Measurements from ENCODE around the gene KCNAB2. TPM values are rescaled to one million over a fixed set of nuclear protein-coding genes. Genes with fewer than 3 reads are reported as not detected.
"Not testable (repeated sequence)": the region's sequence is repeated elsewhere in the genome, so short reads cannot be mapped to it uniquely, and the experiment has no call there.

The KCNAB2 gene
- total RNA-seq, 1 donor from 2014 or later, result 261 TPM

DNA sequence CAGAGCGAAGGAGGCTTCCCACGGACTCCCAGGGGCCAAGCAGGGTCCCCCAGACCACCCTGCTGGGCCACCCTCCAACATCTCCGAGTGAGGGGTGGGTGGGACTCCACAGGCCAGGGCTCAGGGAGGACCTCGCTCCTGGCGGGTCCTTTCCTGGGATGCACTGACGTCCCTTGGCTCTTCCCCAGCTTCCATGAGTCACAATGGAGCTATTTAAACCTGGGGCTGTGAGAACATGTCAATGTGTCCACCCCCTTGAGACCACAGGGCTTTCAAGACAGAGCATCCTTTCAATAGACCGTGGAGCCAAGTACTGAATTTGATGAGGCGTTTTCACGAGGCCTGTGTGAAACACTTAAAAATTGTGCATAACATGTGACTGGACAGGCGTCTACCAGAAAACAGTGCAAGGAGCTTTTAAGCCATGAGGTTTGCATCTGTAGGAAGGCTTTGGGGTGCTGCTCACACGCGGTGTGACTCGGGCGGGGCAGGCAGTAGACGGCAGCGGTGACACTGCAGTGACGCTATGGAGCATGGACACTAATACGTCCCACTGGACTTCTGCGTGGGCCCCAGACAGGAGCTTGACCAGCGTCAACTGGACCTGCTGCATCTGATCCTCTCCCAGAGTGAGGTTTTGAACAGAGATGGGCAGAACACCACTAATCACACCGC is 29.4 kb upstream of the KCNAB2 start:
- Mint-ChIP-seq H3K36me3 (ENCODE audit: low read depth) (peaks cover 41% of the 10 kb centered on the region), H3K27me3 (no peaks in the 10 kb centered on the region), H3K27ac (no peak overlapping the region), H3K9me3 (no peaks in the 10 kb centered on the region), H3K4me3 (no peak overlapping the region), H3K4me1 (peaks cover 2% of the 10 kb centered on the region)
- intact Hi-C loops (cut with micrococcal nuclease), result no loop called here
- DNase-seq, result no peak

GRCh38 chr1:6017654-6018053 is 28.0 kb upstream of the KCNAB2 start:
- intact Hi-C loops (cut with micrococcal nuclease); H3K27ac Mint-ChIP-seq; DNase-seq; H3K27me3 Mint-ChIP-seq; H3K4me3 Mint-ChIP-seq; H3K4me1 Mint-ChIP-seq; H3K9me3 Mint-ChIP-seq: not testable (repeated sequence)
- H3K36me3 Mint-ChIP-seq (ENCODE audit: low read depth), result peaks cover 35% of the 10 kb centered on the region

- Mint-ChIP-seq H3K27ac (no peak overlapping the region), H3K4me1 (peaks cover 1% of the 10 kb centered on the region), H3K27me3 (no peaks in the 10 kb centered on the region), H3K4me3 (no peak overlapping the region), H3K9me3 (no peaks in the 10 kb centered on the region), H3K36me3 (ENCODE audit: low read depth) (peaks cover 25% of the 10 kb centered on the region)
- DNase-seq, result no peak
- intact Hi-C loops (cut with micrococcal nuclease), result no loop called here
Measured at GRCh38 chr1:6019166-6019845, 26.4 kb upstream of the KCNAB2 start.

GRCh38 chr1:6022193-6022592 is 23.5 kb upstream of the KCNAB2 start:
- Mint-ChIP-seq H3K4me3 (no peak overlapping the region), H3K27ac (no peak overlapping the region)
- DNase-seq, result no peak

GRCh38 chr1:6023346-6023745 is 22.3 kb upstream of the KCNAB2 start:
- intact Hi-C loops (cut with micrococcal nuclease), result loop anchor here (10.0 kb wide), 1 partner anchor 211 kb away; the partner anchor contains the start of gene ICMT
- no peak overlapping the region for H3K27ac Mint-ChIP-seq
- DNase-seq, result no peak
- H3K4me1 Mint-ChIP-seq, result peaks cover 18% of the 10 kb centered on the region
- no peaks in the 10 kb centered on the region for H3K9me3 Mint-ChIP-seq
- peaks cover 32% of the 10 kb centered on the region for H3K36me3 Mint-ChIP-seq (ENCODE audit: low read depth)
- no peak overlapping the region for H3K4me3 Mint-ChIP-seq
- no peaks in the 10 kb centered on the region for H3K27me3 Mint-ChIP-seq

More at GRCh38 chr1:6022193-6022592, 23.5 kb upstream of the KCNAB2 start:
- H3K36me3 Mint-ChIP-seq (ENCODE audit: low read depth), result peaks cover 23% of the 10 kb centered on the region
- no peaks in the 10 kb centered on the region for H3K27me3 Mint-ChIP-seq
- no peaks in the 10 kb centered on the region for H3K9me3 Mint-ChIP-seq
- H3K4me1 Mint-ChIP-seq, result peaks cover 8% of the 10 kb centered on the region
- intact Hi-C loops (cut with micrococcal nuclease), result loop anchor here (10.0 kb wide), 1 partner anchor 213 kb away; the partner anchor contains the start of gene ICMT

DNA sequence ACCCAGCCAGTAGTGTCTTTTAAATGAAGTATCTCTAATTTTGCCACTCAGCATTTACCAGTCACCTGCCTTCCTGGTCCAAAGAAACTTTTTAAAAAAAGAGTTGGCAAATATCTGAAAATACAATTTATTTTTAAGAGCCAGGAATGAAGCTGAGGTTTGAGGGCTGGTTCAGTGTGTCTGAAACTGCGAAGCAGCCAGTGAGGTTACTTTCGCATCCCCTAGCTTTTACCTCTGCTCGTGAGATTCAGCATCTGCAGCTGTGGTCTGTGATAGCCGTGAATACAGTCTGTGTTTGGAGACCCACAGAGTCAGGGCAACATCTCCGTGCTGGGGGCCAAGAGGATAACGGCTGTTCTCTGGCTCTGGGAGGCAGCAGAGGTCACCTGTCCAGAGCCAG is 21.3 kb upstream of the KCNAB2 start:
- no peak for DNase-seq
- Mint-ChIP-seq H3K9me3 (no peaks in the 10 kb centered on the region), H3K27me3 (no peaks in the 10 kb centered on the region), H3K36me3 (ENCODE audit: low read depth) (peaks cover 38% of the 10 kb centered on the region), H3K4me1 (peaks cover 25% of the 10 kb centered on the region), H3K4me3 (no peak overlapping the region), H3K27ac (no peak overlapping the region)
- intact Hi-C loops (cut with micrococcal nuclease), result loop anchor here (10.0 kb wide), 1 partner anchor 210 kb away; the partner anchor contains the start of gene ICMT

DNA sequence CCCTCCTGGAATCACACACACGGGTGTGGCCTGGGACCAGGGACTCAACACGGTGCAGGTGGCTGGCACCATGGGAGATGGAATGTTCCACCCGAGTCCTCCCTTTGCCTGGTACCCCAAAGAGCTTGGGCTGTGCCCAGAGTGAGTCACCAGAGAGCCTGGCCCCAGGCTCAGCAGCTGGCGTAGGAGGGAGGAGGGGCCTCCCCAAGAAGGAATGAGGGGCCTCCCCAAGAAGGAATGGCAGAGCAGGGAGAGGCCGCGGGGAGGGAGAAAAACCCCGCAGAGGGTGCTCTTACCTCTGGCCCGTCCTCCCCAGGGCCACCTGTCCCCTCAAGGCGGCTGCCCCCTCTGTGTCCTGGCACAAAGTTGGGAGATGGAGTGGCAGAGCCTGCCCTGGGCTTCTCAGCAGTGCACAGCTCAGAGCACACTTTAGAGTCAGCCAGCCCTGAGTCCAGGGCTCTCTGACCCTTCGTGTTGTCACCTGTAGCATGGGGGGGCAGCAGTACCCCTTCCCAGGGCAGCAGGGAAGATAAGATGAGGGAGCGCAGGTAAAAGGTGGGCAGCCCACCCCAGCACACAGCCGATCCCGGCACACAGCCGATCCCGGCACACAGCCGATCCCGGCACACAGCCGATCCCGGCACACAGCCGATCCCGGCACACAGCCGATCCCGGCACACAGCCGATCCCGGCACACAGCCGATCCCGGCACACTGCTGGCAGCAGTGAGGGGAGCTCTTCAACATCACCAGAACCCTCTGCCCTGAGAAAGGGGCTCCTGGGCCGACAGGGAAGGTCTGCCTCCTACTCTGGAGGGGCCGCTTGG is 20.2 kb upstream of the KCNAB2 start:
- peaks cover 40% of the 10 kb centered on the region for H3K36me3 Mint-ChIP-seq (ENCODE audit: low read depth)
- H3K27ac Mint-ChIP-seq, result peak overlapping the region; percentile 95
- no peaks in the 10 kb centered on the region for H3K9me3 Mint-ChIP-seq
- peak overlapping the region; percentile 94 for H3K4me3 Mint-ChIP-seq
- no peak for DNase-seq
- H3K27me3 Mint-ChIP-seq, result no peaks in the 10 kb centered on the region
- peaks cover 35% of the 10 kb centered on the region for H3K4me1 Mint-ChIP-seq
- intact Hi-C loops (cut with micrococcal nuclease), result loop anchor here (1.0 to 10.0 kb wide), 3 partner anchors 33 to 209 kb away; partner anchors contain the start of genes ICMT, NPHP4 and RNF207

GRCh38 chr1:6026095-6026809 is 19.4 kb upstream of the KCNAB2 start:
- peaks cover 43% of the 10 kb centered on the region for H3K4me1 Mint-ChIP-seq
- no peaks in the 10 kb centered on the region for H3K27me3 Mint-ChIP-seq
- intact Hi-C loops (cut with micrococcal nuclease), result loop anchor here (1.0 to 10.0 kb wide), 3 partner anchors 34 to 209 kb away; partner anchors contain the start of genes ICMT, NPHP4 and RNF207
- H3K4me3 Mint-ChIP-seq, result peak overlapping the region; percentile 94
- peak overlapping the region; percentile 95 for H3K27ac Mint-ChIP-seq
- no peaks in the 10 kb centered on the region for H3K9me3 Mint-ChIP-seq
- peak; percentile 98 for DNase-seq
- peaks cover 47% of the 10 kb centered on the region for H3K36me3 Mint-ChIP-seq (ENCODE audit: low read depth)

DNA sequence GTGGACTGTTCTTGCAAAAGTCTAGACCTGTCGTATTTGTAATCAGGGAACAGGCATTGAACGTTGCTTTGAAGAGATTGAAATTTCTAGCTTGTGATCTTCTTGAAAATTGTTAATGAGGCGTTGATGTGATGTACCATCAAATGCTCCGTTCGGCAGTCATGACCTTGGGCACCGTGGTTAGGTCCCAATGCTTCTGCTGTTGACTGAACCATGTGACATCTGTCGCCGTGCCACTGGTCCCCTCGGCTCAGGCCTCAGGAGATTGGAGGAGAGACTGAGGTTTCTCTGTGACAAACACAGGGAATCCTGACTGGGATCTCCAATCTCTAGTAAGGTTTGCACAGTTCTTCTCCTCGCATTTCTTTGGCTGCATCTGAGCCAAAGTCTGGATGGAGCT is 18.1 kb upstream of the KCNAB2 start:
- intact Hi-C loops (cut with micrococcal nuclease), result loop anchor here (5.0 to 10.0 kb wide), 2 partner anchors 180 to 207 kb away; partner anchors contain the start of genes ICMT and RNF207
- DNase-seq, result peak; percentile 77
- Mint-ChIP-seq H3K27me3 (no peaks in the 10 kb centered on the region), H3K27ac (peak overlapping the region; percentile 95), H3K9me3 (no peaks in the 10 kb centered on the region), H3K4me1 (peaks cover 52% of the 10 kb centered on the region), H3K4me3 (peak overlapping the region; percentile 94), H3K36me3 (ENCODE audit: low read depth) (peaks cover 51% of the 10 kb centered on the region)

GRCh38 chr1:6028042-6028850 is 17.4 kb upstream of the KCNAB2 start:
- Mint-ChIP-seq H3K27ac (peak overlapping the region; percentile 95), H3K36me3 (ENCODE audit: low read depth) (peaks cover 57% of the 10 kb centered on the region), H3K4me3 (peak overlapping the region; percentile 94), H3K27me3 (no peaks in the 10 kb centered on the region), H3K9me3 (no peaks in the 10 kb centered on the region), H3K4me1 (peaks cover 58% of the 10 kb centered on the region)
- intact Hi-C loops (cut with micrococcal nuclease), result loop anchor here (5.0 to 10.0 kb wide), 2 partner anchors 179 to 207 kb away; partner anchors contain the start of genes ICMT and RNF207
- peak; percentile 88 for DNase-seq

DNA sequence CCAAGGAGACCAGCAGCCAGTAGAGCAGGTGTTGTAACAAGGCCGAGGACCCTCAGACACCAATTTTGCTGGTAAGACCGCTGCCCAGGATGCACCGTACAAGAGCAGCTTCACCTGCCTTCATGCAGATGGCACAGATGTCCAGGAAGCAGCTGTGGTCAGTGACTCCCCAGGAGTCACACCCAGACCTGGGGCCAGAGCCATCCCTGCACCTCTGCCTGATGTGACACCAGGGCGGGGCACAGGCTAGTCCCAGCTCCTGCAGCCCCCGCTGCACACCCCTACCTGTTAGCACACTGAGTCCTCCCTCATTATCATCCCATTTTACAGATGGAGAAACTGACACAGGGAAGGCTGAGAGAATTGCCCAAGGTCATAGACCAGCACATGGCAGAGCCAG is 16.3 kb upstream of the KCNAB2 start:
- H3K36me3 Mint-ChIP-seq (ENCODE audit: low read depth), result peaks cover 59% of the 10 kb centered on the region
- H3K27me3 Mint-ChIP-seq, result no peaks in the 10 kb centered on the region
- intact Hi-C loops (cut with micrococcal nuclease), result loop anchor here (5.0 to 10.0 kb wide), 2 partner anchors 178 to 205 kb away; partner anchors contain the start of genes ICMT and RNF207

DNA sequence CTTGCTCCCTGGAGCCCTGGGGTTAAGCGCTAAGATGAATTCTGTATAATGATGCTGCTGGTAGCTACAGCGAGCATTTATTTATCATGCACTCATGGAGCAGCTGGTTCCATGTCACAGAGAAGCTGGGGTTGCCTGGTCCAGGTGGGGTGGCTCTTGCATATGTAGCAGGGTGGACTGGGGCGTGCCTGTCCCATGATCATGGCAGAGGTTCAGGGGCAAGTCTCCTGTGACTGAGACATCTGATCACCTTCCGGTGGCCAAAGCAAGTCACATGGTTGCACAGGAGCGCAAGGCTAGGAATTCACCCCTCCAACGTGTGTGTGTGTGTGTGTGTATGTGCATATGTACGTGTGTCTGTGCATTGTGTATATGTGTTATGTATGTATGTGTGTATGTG is 15.6 kb upstream of the KCNAB2 start:
- Mint-ChIP-seq H3K9me3 (no peaks in the 10 kb centered on the region), H3K4me3 (peak overlapping the region; percentile 94), H3K27ac (peak overlapping the region; percentile 0), H3K36me3 (ENCODE audit: low read depth) (peaks cover 63% of the 10 kb centered on the region), H3K27me3 (no peaks in the 10 kb centered on the region), H3K4me1 (peaks cover 63% of the 10 kb centered on the region)
- no peak for DNase-seq
- intact Hi-C loops (cut with micrococcal nuclease), result no loop called here

More for the DNA sequence above, 16.3 kb upstream of the KCNAB2 start:
- Mint-ChIP-seq H3K4me3 (peak overlapping the region; percentile 94), H3K27ac (peak overlapping the region; percentile 65), H3K9me3 (no peaks in the 10 kb centered on the region), H3K4me1 (peaks cover 60% of the 10 kb centered on the region)
- DNase-seq, result no peak
